Activated CD8-positive, alpha-beta memory T cell treated with anti-CD3 and anti-CD28 coated beads, Interleukin-2, amount 50 U/mL, for 48 hours (primary cell): ENCODE results near the gene CUL9.

ENCODE experiments used
- DNase-seq: peaks from one replicate; pipeline ENCODE4 v3.0.0-alpha.2; 2020

Gene CUL9

DNA sequence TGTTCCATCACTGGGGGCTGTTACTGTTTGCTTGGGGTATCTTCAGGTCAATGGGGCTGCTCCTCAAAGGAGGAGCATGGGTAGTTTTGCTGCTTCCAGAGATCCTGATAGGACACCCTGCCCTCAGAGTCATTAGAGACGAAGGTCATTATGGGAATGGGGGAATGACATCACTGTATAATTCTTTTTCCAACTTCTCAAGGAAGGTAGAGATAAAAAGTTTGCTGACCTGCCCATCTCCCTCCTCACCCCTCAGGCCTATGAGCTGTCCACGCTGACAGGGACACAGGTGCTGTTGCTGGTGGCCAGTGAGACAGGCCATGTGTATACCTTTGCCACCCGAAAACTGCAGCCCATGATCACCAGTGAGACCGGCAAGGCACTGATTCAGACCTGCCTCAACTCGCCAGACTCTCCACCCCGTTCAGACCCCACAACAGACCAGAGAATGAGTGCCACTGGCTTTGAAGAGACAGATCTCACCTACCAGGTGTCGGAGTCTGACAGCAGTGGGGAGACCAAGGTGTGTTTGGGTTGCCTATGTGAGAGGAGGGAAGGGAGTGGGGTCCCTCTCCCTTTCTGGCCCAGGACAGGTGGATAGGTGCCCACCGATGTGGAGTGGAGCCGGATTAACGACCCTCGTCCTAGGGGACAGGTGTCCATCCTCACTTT lies 8.3 kb upstream of the CUL9 start:
- DNase-seq, result no peak

DNA sequence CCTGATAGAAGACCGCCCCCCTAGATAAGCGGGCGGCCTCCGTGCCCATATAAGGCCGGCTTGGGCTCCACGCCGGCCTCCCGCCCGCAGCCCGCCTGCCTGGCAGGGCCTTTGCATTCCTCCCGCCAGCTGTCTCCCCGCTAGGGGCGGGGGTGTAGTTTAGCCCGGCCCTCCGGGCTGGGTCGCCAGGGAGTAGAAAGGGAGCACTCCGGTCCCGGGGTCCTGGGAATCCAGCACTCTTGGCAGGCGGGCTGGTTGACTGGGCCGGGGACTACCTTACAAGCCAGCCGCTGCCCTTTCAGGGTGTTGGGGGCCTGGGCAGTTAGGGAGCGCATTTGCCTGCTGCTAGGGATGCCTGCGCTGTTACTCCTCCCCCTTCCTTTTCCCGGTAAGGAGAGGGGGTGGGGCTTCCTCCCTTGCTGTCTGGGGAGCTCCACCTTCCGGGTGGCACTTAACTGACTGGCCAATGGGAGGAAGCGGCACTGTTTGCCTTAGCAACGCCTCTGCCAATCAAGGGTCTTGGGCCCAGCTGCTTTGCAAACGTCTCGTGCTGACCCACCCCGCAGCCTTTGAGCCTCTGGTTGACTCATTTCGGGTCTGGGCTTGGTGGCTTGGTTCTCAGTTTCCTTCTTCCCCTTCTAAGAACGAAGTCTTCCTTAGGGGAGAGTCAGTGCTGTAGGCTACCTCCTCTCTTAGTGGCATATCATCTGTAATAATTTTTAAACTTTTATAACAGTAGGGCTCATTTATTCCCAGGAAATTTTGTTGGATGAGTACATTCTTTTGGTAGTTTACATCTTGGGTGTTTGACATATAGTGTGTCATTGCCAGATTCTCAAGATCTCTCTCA lies 7.5 kb upstream of the CUL9 start:
- DNase-seq, result peak; percentile 93

DNA sequence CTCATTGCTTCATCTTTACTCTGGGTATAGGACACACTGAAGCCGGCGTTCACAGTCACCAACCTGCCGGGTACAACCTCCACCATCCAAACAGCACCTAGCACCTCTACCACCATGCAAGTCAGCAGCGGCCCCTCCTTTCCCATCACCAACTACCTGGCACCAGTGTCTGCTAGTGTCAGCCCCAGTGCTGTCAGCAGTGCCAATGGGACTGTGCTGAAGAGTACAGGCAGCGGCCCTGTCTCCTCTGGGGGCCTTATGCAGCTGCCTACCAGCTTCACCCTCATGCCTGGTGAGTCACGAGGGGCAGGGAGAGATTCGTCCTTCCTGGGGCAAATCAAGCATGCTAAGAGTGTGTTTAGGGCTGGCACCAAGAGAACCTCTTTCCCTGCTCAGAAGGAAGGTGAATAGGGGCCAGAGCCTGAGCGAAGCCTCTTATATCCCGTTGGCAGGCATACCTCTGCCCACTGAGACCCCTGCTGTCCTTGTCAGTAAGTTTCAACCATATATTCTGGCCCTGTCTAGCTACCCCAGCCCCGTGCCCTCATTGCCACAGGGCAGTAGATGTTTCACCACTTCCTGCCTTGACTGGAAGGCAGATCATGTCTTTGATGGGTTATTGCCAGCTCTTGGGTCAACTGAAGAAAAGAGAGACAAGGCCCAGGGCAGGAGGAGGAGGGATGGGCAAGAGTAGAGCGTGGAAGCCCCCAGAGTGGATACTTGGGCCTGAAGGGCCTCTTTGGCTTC lies 6.1 kb upstream of the CUL9 start:
- no peak for DNase-seq

DNA sequence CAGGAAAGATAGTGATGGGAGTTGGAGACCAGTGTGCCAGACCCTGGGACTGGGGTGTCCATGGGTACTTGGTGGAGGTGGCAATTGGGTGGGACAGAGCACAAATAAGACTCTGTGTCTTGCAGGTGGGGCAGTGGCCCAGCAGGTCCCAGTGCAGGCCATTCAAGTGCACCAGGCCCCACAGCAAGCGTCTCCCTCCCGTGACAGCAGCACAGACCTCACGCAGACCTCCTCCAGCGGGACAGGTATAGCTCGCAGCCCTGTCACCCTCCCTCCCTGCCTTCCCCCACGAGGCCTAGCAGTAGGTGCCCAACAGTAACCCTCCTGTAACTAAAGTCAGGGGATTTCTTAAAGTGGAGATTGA lies 5.6 kb upstream of the CUL9 start:
- no peak for DNase-seq

DNA sequence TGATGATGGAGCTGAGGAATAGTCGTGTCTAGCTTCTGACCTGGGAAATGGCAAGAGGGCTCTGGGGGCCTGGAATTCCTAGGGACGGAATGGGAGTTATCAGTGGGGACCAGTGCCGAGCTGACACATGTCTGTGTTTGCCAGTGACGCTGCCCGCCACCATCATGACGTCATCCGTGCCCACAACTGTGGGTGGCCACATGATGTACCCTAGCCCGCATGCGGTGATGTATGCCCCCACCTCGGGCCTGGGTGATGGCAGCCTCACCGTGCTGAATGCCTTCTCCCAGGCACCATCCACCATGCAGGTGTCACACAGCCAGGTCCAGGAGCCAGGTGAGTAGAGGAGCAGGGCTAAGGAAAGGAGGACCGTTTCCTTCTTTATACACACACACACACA lies 3.8 kb upstream of the CUL9 start:
- no peak for DNase-seq

DNA sequence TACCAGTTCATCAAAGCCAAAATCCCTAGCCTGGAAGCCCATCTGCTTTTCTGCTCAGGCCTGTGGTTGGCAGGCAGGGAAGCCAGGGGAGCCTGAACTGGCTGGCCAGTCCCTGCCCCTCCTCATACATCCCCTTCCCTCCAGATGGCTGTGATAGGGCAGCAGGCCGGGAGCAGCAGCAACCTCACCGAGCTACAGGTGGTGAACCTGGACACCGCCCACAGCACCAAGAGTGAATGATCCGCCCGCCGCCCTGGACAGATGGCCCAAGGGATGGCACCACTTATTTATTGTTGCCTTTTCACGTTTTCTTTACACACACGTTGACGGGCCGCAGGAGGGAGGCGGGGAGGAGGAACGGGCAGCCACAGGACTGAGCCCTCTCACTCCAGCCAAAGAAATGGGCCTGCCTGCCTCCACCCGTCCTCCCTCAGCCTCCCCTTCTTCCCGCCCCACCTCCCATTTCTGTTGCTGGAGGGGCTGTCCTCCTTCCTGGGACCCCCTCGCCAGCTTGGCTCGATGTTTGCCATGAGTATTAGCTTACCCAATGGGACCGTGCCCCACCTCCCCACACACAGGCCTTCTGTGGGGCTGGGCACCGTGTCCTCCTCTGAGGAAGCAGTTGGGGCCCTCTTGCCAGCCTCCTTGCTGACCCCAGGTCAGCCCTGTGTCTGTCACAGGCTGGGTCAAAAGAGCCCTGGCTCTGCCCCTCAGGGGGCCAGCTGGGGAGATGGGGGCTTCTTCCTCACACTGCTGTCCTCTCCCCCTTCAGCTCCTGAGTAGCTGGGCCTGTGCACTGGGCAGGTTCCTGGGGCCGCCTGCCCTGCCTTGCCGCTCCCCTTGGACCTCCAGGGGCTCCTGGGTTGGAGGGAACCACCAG lies 2.8 kb upstream of the CUL9 start:
- DNase-seq, result no peak

DNA sequence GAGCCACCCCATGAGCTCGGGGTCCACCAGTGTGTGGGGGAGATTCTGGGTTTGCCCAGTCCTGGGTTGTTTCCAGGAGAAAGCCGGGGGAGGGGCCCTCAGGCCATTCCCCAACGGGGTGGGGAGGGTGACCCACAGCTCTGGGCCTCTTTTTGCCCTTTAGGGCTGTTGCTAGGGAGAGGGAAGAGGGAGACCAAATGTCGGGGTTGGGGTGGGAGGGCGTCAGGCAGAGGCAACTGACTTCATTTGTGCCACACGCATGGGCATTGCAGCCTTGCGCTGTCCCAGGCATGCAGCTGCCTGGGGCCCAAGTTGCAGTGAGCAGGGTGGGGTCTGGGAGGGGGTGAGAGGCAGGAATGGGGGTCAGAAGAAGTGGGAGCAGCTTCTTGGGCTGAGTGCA lies 1.9 kb upstream of the CUL9 start:
- DNase-seq, result no peak

DNA sequence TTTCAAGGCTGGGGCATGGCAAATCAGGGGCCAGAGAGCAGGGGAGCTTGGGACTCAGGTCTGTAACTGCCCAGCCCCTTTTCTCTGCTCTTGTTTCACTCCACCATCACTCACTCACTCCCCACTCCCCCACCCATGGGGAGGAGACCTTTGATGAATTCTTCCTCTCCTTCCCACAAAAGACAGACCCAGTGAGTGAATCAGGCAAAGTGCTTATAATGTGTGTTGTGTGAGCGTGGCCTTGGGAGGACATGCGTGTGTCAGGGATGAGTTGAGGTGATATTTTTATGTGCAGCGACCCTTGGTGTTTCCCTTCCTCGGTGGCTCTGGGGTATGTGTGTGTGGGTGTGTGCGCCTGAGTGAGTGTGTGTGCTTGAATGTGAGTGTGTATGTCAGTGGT lies 1.0 kb upstream of the CUL9 start:
- DNase-seq, result no peak

DNA sequence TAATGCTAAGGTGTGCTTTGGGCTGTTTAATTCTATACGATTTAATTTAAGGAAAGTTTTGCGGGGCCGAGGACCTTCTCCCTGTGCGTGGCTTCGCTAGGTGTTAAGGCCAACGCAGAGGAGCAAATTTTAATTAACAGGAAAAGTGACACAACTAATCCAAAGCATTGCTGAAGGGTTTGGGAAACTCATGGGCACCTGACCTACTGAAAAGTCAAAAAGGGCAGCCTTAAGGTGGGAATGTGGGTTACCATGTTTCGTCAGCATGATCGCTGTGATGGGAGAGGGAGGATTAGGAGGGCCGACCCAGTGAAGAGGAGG lies 415 bp upstream of the CUL9 start:
- DNase-seq, result no peak

DNA sequence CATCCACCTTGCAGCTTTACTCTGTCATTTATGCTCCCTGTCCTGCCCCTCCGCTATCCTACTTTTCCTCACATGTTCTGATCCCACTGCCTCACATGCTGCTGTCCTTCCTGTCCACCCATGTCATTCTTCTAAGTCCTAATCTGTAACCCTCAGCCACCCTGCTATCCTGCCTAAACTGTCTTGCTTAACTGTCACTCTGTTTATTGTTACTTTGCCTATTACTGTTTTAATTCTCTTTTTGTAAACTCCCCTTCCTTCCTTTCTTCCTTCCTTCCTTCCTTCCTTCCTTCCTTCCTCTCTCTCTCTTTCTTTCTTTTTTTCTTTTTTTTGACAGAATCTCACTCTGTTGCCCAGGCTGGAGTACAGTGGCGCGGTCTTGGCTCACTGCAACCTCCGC lies 1.4 kb downstream of the CUL9 start:
- no peak for DNase-seq

DNA sequence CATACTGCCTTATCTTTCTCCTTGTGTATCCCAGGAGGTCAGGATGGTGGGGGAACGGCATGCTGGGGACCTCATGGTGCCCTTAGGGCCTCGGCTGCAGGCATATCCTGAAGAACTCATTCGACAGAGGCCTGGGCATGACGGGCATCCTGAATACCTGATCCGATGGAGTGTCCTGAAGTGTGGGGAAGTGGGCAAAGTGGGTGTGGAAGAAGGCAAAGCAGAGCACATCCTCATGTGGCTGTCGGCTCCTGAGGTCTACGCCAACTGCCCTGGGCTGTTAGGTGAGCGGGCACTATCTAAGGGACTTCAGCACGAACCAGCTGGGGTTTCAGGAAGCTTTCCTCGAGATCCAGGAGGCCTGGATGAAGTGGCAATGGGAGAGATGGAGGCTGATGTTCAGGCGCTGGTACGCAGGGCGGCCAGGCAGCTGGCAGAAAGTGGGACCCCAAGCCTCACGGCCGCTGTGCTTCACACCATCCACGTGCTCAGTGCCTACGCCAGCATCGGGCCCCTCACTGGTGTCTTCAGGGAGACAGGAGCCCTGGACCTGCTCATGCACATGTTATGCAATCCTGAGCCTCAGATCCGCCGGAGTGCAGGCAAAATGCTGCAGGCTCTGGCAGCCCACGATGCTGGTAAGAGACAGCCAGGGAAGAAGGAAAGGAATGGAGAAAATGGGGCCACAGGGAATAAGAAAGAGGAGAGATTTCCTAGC lies 2.4 kb downstream of the CUL9 start:
- no peak for DNase-seq

DNA sequence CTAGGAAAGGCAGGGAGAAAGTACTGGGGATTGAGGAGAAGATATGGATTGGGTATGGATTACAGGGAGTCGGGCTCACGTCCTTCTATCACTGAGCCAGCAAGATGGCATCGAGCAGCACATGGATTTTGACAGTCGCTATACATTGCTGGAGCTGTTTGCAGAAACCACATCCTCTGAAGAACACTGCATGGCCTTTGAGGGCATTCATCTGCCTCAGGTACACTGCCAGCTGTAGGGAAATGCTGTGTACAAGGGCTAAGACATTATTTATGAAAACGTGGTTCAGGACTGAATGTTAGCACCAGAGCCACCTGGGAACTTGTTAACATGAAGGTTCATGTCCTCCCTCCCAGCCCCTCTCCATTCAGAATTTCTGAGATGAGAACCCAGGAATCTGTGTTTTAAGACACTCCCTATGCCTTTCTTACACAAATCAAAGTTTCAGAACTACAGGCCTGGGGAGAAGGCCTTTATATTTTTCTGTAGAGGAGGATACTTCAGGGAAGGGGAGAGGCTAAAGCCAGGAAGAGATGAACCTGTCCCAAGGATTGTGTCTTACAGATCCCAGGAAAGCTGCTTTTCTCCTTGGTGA lies 3.5 kb downstream of the CUL9 start:
- DNase-seq, result no peak

DNA sequence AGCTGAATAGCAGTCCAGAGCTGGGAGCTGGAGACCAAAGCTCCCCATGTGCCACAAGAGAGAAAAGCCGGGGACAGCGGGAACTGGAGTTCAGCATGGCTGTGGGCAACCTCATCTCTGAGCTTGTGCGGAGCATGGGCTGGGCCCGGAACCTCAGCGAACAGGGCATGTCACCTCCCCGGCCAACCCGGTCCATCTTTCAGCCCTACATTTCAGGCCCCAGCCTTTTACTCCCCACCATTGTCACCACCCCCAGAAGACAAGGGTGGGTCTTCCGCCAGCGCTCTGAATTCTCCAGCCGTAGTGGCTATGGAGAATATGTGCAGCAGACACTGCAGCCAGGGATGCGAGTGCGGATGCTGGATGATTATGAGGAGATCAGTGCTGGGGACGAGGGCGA lies 4.0 kb downstream of the CUL9 start:
- no peak for DNase-seq

DNA sequence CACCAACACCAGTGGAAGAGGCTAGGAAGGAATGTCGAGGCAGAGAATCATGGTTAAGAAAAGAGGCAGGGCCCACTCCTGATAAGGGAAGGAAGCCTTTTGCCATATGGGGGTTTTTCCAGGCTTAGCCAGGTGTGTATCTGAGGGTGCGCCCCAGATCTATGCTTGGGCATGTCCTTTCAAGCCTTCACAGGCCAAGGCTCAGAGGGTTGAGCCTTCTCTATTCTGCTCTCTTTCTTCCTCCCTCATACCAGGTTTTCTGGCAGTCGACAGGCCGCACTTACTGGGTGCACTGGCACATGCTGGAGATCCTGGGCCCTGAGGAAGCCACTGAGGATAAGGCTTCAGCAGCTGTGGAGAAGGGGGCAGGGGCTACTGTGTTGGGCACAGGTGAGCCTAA lies 4.7 kb downstream of the CUL9 start:
- DNase-seq, result no peak

DNA sequence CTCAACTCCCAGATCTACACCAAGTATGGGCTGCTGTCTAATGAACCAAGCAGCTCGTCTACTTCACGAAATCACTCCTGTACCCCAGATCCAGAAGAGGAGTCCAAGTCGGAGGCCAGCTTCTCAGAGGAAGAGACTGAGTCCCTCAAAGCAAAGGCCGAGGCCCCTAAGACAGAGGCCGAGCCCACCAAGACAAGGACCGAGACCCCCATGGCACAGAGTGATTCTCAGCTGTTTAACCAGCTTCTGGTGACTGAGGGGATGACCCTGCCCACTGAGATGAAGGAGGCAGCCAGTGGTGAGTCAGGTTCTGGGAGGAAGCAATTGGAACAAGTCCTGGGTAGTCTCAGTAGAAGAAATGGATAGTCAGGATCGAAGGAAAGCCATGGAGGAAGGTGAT lies 5.8 kb downstream of the CUL9 start:
- peak; percentile 30 for DNase-seq

DNA sequence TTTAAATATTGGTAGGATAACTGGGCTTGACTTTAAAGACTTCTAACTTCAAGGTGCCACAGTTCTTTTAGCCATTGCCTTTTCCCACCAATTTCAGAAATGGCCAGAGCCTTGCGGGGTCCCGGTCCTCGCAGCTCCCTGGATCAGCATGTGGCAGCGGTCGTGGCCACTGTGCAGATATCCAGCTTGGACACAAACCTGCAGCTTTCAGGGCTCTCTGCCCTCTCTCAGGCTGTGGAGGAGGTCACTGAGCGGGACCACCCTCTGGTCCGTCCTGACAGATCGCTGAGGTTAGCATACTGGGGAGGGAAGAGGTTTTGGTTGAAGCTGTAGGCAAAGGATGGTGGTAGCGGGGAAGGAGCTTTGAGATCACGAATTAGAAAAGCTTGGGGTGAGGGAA lies 6.4 kb downstream of the CUL9 start:
- DNase-seq, result peak; percentile 45

DNA sequence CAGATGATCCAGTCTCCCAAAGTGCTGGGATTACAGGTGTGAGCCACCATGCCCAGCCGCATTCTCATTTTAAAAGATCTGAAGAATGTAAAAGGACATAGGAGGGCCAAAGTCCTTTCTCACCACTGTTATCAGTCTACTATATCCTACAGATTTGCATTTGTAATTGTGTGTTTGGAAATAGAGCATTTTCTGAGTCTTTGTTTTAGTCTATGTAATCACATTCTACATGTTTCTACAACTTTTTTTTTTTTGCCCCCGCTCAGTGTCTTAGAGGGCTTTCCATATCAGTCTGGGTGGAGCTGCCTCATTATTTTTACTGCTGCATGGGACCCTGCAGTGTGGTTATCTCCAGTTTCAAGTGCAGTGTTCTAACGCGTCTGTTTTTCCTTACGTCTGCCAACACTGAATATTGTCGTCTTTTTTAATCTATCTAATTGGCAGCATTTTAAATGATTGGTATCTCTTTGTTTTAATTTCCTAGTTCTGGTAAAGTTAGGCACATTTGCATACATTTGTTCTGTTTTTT lies 7.8 kb downstream of the CUL9 start:
- DNase-seq, result no peak

DNA sequence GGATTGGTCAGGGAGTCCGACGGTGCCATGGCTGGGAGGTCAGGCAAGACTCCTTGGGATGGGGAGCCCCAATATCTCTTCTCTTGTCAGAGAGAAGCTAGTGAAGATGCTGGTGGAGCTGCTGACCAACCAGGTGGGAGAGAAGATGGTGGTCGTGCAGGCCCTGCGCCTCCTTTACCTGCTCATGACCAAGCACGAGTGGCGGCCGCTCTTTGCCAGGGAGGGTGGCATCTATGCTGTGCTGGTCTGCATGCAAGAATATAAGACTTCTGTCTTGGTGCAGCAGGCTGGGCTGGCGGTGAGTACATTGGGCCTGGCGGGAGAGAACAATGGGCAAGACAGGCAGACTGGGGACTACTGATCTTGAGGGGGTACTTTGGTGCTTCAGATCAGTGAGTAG lies 10.9 kb downstream of the CUL9 start:
- no peak for DNase-seq

DNA sequence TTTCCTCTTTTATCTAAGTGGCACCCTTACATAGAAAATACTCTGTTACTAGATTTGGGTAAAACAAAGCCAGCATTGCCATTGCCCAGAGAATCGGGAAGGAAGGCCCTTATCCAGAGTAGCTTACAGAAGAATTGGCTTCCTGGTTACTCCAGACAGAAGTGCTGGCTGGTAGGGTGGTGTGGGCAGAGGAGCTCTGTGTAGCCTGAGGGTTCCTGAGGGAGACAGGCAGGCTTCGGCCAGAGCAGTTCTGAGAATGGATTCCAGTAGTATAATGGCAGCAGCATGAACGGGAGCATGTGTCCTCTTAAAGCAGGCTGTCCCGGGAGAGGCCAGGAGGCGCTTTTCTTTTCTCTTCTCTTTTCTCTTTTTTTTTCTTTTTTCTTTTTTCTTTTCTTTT lies 11.9 kb downstream of the CUL9 start:
- DNase-seq, result peak; percentile 36

DNA sequence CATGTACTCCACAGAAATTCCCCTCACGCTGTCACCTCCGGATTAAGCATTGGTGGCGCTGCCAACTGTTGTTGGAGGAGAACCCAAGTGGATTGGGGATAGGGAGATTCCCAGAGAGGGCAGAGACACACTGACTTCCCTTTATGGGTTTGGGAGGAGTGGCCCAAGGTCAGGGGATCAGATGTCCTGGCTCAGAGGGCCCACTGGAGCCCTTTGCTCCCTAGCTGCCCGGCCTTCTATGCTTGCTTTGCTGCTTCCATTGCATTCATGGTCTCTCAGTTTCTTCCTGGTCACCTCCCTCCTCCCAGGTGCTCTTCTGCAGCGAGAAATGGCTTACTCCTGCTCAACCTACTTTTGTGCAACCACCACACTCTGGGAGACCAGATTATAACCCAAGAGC lies 14.3 kb downstream of the CUL9 start:
- no peak for DNase-seq

DNA sequence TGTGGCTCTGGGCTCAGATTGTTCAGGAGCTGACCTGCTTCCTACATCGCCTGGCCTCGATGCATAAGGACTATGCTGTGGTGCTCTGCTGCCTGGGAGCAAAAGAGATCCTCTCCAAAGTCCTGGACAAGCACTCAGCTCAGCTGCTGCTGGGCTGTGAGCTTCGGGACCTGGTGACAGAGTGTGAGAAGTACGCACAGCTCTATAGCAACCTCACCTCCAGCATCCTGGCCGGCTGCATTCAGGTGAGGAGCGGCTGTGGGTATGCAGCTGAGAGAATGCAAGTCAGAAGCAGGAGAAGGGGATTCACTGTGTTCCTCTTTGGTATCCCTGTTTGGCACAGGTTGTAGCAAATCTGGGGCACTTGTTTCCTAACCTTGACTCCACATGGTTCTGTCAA lies 17.9 kb downstream of the CUL9 start:
- DNase-seq, result no peak

DNA sequence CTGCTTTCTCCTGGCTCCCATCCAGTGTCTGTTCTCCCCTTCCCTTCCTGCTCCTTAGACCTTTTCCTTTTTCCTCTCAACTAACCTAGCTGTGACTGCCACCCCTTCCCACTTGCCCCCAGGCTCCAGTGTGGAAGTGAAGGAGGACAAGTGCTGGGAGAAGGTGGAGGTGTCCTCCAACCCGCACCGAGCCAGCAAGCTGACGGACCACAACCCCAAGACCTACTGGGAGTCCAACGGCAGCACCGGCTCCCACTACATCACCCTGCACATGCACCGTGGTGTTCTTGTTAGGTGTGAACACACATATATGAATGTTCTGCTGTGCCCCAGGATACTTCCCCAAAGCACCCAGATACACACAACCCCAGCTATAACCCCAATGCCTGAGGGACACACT lies 18.5 kb downstream of the CUL9 start:
- no peak for DNase-seq
